ENCODE data around the gene NFIX. TPM values are rescaled to one million over a fixed set of nuclear protein-coding genes. Genes with fewer than 3 reads are reported as not detected.

Gene NFIX
- total RNA-seq, 2 experiments from 2014 or later: 4.7 to 5.0 TPM

GRCh38 chr19:12984683-12985048 lies 10.6 kb upstream of the NFIX start:
- H3K27ac Mint-ChIP-seq: no peak overlapping the region
- no peak overlapping the region for H3K4me3 Mint-ChIP-seq
- no peaks in the 10 kb centered on the region for H3K36me3 Mint-ChIP-seq (ENCODE audit: low read depth)
- no peak for DNase-seq
- intact Hi-C loops (cut with micrococcal nuclease): loop anchor here (10.0 kb wide), 1 partner anchor 50 kb away; no protein-coding TSS in a partner anchor
- H3K4me1 Mint-ChIP-seq (ENCODE audit: low read depth): peaks cover 2% of the 10 kb centered on the region
- TF ChIP-seq, protein P1, sequence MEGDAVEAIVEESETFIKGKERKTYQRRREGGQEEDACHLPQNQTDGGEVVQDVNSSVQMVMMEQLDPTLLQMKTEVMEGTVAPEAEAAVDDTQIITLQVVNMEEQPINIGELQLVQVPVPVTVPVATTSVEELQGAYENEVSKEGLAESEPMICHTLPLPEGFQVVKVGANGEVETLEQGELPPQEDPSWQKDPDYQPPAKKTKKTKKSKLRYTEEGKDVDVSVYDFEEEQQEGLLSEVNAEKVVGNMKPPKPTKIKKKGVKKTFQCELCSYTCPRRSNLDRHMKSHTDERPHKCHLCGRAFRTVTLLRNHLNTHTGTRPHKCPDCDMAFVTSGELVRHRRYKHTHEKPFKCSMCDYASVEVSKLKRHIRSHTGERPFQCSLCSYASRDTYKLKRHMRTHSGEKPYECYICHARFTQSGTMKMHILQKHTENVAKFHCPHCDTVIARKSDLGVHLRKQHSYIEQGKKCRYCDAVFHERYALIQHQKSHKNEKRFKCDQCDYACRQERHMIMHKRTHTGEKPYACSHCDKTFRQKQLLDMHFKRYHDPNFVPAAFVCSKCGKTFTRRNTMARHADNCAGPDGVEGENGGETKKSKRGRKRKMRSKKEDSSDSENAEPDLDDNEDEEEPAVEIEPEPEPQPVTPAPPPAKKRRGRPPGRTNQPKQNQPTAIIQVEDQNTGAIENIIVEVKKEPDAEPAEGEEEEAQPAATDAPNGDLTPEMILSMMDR (IDR thresholded peaks at IDR 0.05): no peak
- no peaks in the 10 kb centered on the region for H3K9me3 Mint-ChIP-seq
- ChIA-PET POLR2A (no interaction called here), CTCF (interaction anchor here (1.1 to 12.9 kb wide), 7 partner anchors 8 to 258 kb away, joined by 3 to 154 read pairs (median 11); no protein-coding TSS in a partner anchor)
- no peak for ATAC-seq
- peaks cover 4% of the 10 kb centered on the region for H3K27me3 Mint-ChIP-seq

DNA sequence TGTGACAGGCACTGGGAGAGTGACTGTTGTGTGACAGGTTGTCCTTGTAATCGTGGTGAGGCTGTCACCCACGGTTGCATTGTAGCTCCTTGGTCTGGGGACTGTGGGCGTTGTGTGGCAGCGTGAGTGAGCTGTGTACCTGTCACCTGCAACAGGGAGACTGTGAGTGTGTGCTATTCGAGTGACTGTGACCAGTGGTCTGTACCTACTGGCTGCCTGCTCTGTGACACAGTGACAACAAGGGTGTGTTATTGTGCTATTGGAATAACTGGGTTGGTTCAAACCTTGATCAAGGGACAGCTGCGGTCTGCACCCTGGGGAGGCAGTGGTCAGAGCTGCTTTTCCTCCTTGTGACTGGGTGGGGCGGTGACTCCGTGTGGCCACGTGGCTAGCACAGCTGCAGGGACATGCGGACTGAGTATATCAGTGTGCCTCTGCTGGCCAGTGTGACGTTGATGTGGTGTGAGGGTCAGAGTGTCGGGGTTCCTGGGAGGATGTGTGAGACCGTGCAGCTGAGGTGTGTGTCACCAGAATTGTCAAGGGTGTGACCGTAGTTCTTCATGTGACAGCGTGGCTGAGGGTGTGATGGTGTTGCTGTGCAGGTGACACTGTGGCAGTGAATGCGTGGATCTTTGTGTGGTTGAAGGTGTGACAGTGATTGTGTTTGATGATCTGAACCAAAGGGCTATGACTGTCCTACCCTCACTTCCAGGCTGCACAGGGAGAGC lies 10.1 kb upstream of the NFIX start:
- peaks cover 4% of the 10 kb centered on the region for H3K27me3 Mint-ChIP-seq
- peak; percentile 45 for ATAC-seq
- DNase-seq: peak; percentile 44
- H3K4me3 Mint-ChIP-seq: no peak overlapping the region
- peaks cover 2% of the 10 kb centered on the region for H3K4me1 Mint-ChIP-seq (ENCODE audit: low read depth)
- H3K36me3 Mint-ChIP-seq (ENCODE audit: low read depth): no peaks in the 10 kb centered on the region
- H3K27ac Mint-ChIP-seq: no peak overlapping the region
- H3K9me3 Mint-ChIP-seq: no peaks in the 10 kb centered on the region
- intact Hi-C loops (cut with micrococcal nuclease): loop anchor here (10.0 kb wide), 1 partner anchor 50 kb away; no protein-coding TSS in a partner anchor
- TF ChIP-seq, protein P1 (IDR thresholded peaks at IDR 0.05): no peak
- ChIA-PET POLR2A (no interaction called here), CTCF (interaction anchor here (1.1 to 12.9 kb wide), 7 partner anchors 9 to 258 kb away, joined by 3 to 154 read pairs (median 11); no protein-coding TSS in a partner anchor)

GRCh38 chr19:12986726-12987125 lies 8.5 kb upstream of the NFIX start:
- ATAC-seq (no peak), DNase-seq (no peak)
- Mint-ChIP-seq H3K36me3 (ENCODE audit: low read depth) (no peaks in the 10 kb centered on the region), H3K4me3 (no peak overlapping the region), H3K4me1 (ENCODE audit: low read depth) (peaks cover 2% of the 10 kb centered on the region), H3K9me3 (no peaks in the 10 kb centered on the region), H3K27ac (no peak overlapping the region), H3K27me3 (peaks cover 4% of the 10 kb centered on the region)
- ChIA-PET CTCF (interaction anchor here (1.1 to 12.9 kb wide), 5 partner anchors 9 to 74 kb away, joined by 3 to 154 read pairs (median 11); no protein-coding TSS in a partner anchor), POLR2A (no interaction called here)
- TF ChIP-seq, protein P1 (IDR thresholded peaks at IDR 0.05): no peak
- intact Hi-C loops (cut with micrococcal nuclease): loop anchor here (10.0 kb wide), 1 partner anchor 48 kb away; no protein-coding TSS in a partner anchor

GRCh38 chr19:12987190-12987589 lies 8.1 kb upstream of the NFIX start:
- Mint-ChIP-seq H3K27ac (no peak overlapping the region), H3K4me1 (ENCODE audit: low read depth) (peaks cover 2% of the 10 kb centered on the region), H3K4me3 (no peak overlapping the region), H3K27me3 (peaks cover 4% of the 10 kb centered on the region), H3K36me3 (ENCODE audit: low read depth) (no peaks in the 10 kb centered on the region), H3K9me3 (no peaks in the 10 kb centered on the region)
- ATAC-seq (no peak), DNase-seq (no peak)
- POLR2A ChIA-PET: no interaction called here
- intact Hi-C loops (cut with micrococcal nuclease): loop anchor here (10.0 kb wide), 1 partner anchor 48 kb away; no protein-coding TSS in a partner anchor
- CTCF ChIA-PET: interaction anchor here (2.4 kb wide), 1 partner anchor 22 kb away, joined by 11 read pairs; no protein-coding TSS in a partner anchor
- TF ChIP-seq, protein P1 (IDR thresholded peaks at IDR 0.05): no peak

DNA sequence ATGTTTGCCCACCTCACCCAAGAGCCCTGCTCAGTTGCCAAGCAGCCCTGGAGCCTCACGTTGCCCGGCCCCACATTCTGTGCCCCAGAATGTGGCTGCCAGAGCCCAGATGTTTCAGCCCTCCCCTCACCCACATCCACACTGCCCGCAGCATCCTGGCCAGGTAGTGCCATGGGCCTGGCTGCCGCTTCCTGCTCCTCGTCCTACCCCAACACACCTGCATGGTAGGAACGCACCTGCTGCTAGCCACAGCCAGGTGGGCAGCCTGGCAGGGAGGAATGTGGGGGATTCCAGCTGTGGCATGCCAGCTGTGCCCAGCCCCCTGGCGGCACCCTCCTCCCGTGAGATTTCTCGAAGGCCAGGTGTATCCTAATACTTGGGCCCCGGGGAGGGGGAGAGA lies 7.5 kb upstream of the NFIX start:
- Mint-ChIP-seq H3K36me3 (ENCODE audit: low read depth) (no peaks in the 10 kb centered on the region), H3K27ac (no peak overlapping the region), H3K27me3 (peaks cover 4% of the 10 kb centered on the region), H3K9me3 (no peaks in the 10 kb centered on the region), H3K4me1 (ENCODE audit: low read depth) (peaks cover 2% of the 10 kb centered on the region), H3K4me3 (no peak overlapping the region)
- intact Hi-C loops (cut with micrococcal nuclease): loop anchor here (10.0 kb wide), 1 partner anchor 47 kb away; no protein-coding TSS in a partner anchor
- TF ChIP-seq, protein P1 (IDR thresholded peaks at IDR 0.05): no peak
- CTCF ChIA-PET: no interaction called here
- DNase-seq: no peak
- ATAC-seq: no peak
- POLR2A ChIA-PET: no interaction called here
